Karpas-422 (cell line): Measurements from ENCODE around the gene USP17L18. TPM values are rescaled to one million over a fixed set of nuclear protein-coding genes. Genes with fewer than 3 reads are reported as not detected.
"Not testable (repeated sequence)": the region's sequence is repeated elsewhere in the genome, so short reads cannot be mapped to it uniquely, and the experiment has no call there.

Experiments used
- DNase-seq: peaks from one replicate; pipeline ENCODE4 v3.0.0-alpha.2; 2015
- H2AFZ ChIP-seq: fragments of 200-600 bp; sonication (generic); 2 replicates; pipeline ENCODE4 v1.6.1; 2014; ENCODE audit warnings: antibody characterized with exemption, low read length, mixed read lengths
- H3K27ac ChIP-seq: fragments of 200-600 bp; sonication (generic); 2 replicates; pipeline ENCODE4 v1.5.1; 2014; ENCODE audit warnings: mild to moderate bottlenecking, low read length, moderate library complexity
- H3K27me3 ChIP-seq: fragments of 200-600 bp; sonication (generic); 2 replicates; pipeline ENCODE4 v1.6.1; 2014; ENCODE audit warnings: low read length, mixed read lengths
- H3K36me3 ChIP-seq: fragments of 200-600 bp; sonication (generic); 2 replicates; pipeline ENCODE4 v1.6.1; 2014; ENCODE audit warnings: low read length, mixed read lengths; ENCODE audit not compliant: insufficient read depth
- H3K4me1 ChIP-seq: fragments of 200-600 bp; sonication (generic); 2 replicates; pipeline ENCODE4 v1.6.1; 2014; ENCODE audit warnings: mild to moderate bottlenecking, low read length, mixed read lengths
- H3K4me2 ChIP-seq: fragments of 200-600 bp; sonication (generic); 2 replicates; pipeline ENCODE4 v1.6.1; 2014; ENCODE audit warnings: low read length, low read depth, mild to moderate bottlenecking; ENCODE audit not compliant: poor library complexity, severe bottlenecking
- H3K4me3 ChIP-seq: fragments of 200-600 bp; sonication (generic); 2 replicates; pipeline ENCODE4 v1.5.1; 2014; ENCODE audit warnings: mild to moderate bottlenecking, antibody characterized with exemption, low read length, mixed read lengths
- H3K79me2 ChIP-seq: fragments of 200-600 bp; sonication (generic); 2 replicates; pipeline ENCODE4 v1.6.1; 2014; ENCODE audit warnings: mild to moderate bottlenecking, low read length, mixed read lengths
- H3K9ac ChIP-seq: fragments of 200-600 bp; sonication (generic); 2 replicates; pipeline ENCODE4 v1.6.0; 2014; ENCODE audit warnings: low read length
- H3K9me2 ChIP-seq: fragments of 200-600 bp; sonication (generic), shearing (Covaris generic); replicated peaks from 2 replicates; pipeline ENCODE4 v1.6.0; 2014; ENCODE audit warnings: mild to moderate bottlenecking, low read length, moderate library complexity; ENCODE audit not compliant: insufficient read depth
- H3K9me3 ChIP-seq: fragments of 300-700, 200-600 bp; sonication (generic); 2 replicates; pipeline ENCODE4 v1.6.1; 2014; ENCODE audit warnings: low read length, mixed read lengths
- H4K20me1 ChIP-seq: fragments of 200-600 bp; sonication (generic); 2 replicates; pipeline ENCODE4 v1.6.1; 2014; ENCODE audit warnings: mild to moderate bottlenecking, antibody characterized with exemption, low read length, low read depth; ENCODE audit not compliant: insufficient read depth
- total RNA-seq: library from RNA; depleted of rRNA; stranded (reverse); fragments of >200 nt; shearing (Covaris generic); gene quantifications from 2 replicates; pipeline ENCODE4 v1.2.3, GENCODE V29; 2014; ENCODE audit warnings: low replicate concordance

USP17L18 gene
- total RNA-seq, 1 experiment from 2014 or later, result not detected

GRCh38 chr4:9238461-9238860 lies 10.0 kb upstream of the USP17L18 start:
- H4K20me1 ChIP-seq, H2AFZ ChIP-seq, DNase-seq: not testable (repeated sequence)

GRCh38 chr4:9243579-9243978 lies 4.9 kb upstream of the USP17L18 start, which contains the start of gene USP17L17:
Gene USP17L17 (plus strand): TSS chr4:9243879. CDS start chr4:9243879, 0 bp downstream.
- not testable (repeated sequence) for H3K4me2 ChIP-seq, H3K27me3 ChIP-seq, H4K20me1 ChIP-seq, H3K4me1 ChIP-seq, H3K4me3 ChIP-seq, H3K9ac ChIP-seq, H3K9me3 ChIP-seq, H3K36me3 ChIP-seq, DNase-seq, H3K79me2 ChIP-seq, H3K9me2 ChIP-seq, H2AFZ ChIP-seq, H3K27ac ChIP-seq

More at GRCh38 chr4:9238461-9238860, 10.0 kb upstream of the USP17L18 start:
- H3K4me1 ChIP-seq, H3K4me3 ChIP-seq, H3K9me2 ChIP-seq, H3K27me3 ChIP-seq, H3K4me2 ChIP-seq, H3K36me3 ChIP-seq, H3K9me3 ChIP-seq, H3K9ac ChIP-seq, H3K79me2 ChIP-seq, H3K27ac ChIP-seq: not testable (repeated sequence)

GRCh38 chr4:9253078-9253477 lies 4.6 kb downstream of the USP17L18 start, which contains the start of gene USP17L19:
Gene USP17L19 (plus strand): TSS chr4:9253378. CDS start chr4:9253378, 0 bp downstream.
- not testable (repeated sequence) for H3K4me1 ChIP-seq, H3K9me3 ChIP-seq, H3K79me2 ChIP-seq, H4K20me1 ChIP-seq, H3K9me2 ChIP-seq, DNase-seq, H3K36me3 ChIP-seq, H3K9ac ChIP-seq, H3K4me3 ChIP-seq, H3K27me3 ChIP-seq, H3K4me2 ChIP-seq, H3K27ac ChIP-seq, H2AFZ ChIP-seq

- not testable (repeated sequence) for H2AFZ ChIP-seq, H3K27me3 ChIP-seq, H3K9me3 ChIP-seq, H3K79me2 ChIP-seq, H3K4me2 ChIP-seq, H3K4me3 ChIP-seq, H3K9ac ChIP-seq, H3K9me2 ChIP-seq, H3K36me3 ChIP-seq, H3K4me1 ChIP-seq, DNase-seq, H3K27ac ChIP-seq, H4K20me1 ChIP-seq
These were observed 9.4 kb downstream of the USP17L18 start, which contains the start of gene USP17L20 for GRCh38 chr4:9257824-9258223. Gene USP17L20 (plus strand): TSS chr4:9258124. CDS start chr4:9258124, 0 bp downstream.

DNA sequence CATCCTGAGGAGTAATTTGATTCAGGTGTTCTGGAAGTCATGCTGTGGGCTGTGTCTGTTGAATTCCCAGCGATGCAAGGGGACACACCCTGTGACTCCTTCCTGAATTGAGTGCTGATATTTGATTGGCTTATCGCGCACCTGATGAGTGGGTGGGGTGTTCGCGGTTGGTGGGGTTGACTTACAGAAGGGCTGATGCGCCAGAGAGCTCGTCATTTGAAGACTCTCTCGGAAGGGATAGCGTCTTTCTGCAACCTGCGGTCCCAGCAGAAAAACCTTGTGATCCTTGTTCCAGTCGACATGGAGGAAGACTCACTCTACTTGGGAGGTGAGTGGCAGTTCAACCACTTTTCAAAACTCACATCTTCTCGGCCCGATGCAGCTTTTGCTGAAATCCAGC lies 14.1 kb downstream of the USP17L18 start, which contains the start of gene USP17L21:
TSS of gene USP17L21 (plus strand) at position 301 of the 400 bp plus-strand sequence. CDS start at position 301, 0 bp downstream.
- H2AFZ ChIP-seq, H3K9me2 ChIP-seq, H3K36me3 ChIP-seq, H3K27ac ChIP-seq, H3K4me1 ChIP-seq, H3K9me3 ChIP-seq, H3K27me3 ChIP-seq, H3K9ac ChIP-seq, DNase-seq, H3K4me3 ChIP-seq, H3K4me2 ChIP-seq, H3K79me2 ChIP-seq, H4K20me1 ChIP-seq: not testable (repeated sequence)

- not testable (repeated sequence) for H3K9me2 ChIP-seq, H3K79me2 ChIP-seq, H3K36me3 ChIP-seq, H3K4me3 ChIP-seq, H4K20me1 ChIP-seq, H3K4me1 ChIP-seq, H3K27ac ChIP-seq, H2AFZ ChIP-seq, DNase-seq, H3K27me3 ChIP-seq, H3K9me3 ChIP-seq, H3K9ac ChIP-seq, H3K4me2 ChIP-seq
These were observed 18.9 kb downstream of the USP17L18 start, which contains the start of gene USP17L22 for GRCh38 chr4:9267319-9267718. Gene USP17L22 (plus strand): TSS chr4:9267619. CDS start chr4:9267619, 0 bp downstream.

DNA sequence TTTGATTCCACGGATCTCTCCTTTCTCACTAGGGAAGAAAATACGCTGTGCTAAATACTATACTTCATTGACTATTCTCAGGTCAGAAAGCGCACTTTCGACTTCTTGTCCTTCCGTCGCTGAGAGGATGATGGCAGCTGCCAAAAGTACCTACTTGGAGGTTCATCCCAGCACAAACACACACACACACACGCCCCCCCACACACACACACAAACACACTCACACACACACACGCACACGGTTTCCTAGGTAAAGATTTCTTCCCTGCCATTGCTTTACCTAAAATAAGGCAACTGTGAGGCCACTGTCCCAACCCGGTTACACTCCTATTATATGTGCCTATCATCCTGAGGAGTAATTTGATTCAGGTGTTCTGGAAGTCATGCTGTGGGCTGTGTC lies 23.3 kb downstream of the USP17L18 start:
- H3K9me3 ChIP-seq, H2AFZ ChIP-seq, H3K4me2 ChIP-seq, H3K27me3 ChIP-seq, H4K20me1 ChIP-seq, H3K9me2 ChIP-seq, H3K27ac ChIP-seq, H3K4me1 ChIP-seq, H3K4me3 ChIP-seq, DNase-seq, H3K9ac ChIP-seq, H3K79me2 ChIP-seq, H3K36me3 ChIP-seq: not testable (repeated sequence)
